ENCODE measurements around the gene DTX1.

DTX1 gene

DNA sequence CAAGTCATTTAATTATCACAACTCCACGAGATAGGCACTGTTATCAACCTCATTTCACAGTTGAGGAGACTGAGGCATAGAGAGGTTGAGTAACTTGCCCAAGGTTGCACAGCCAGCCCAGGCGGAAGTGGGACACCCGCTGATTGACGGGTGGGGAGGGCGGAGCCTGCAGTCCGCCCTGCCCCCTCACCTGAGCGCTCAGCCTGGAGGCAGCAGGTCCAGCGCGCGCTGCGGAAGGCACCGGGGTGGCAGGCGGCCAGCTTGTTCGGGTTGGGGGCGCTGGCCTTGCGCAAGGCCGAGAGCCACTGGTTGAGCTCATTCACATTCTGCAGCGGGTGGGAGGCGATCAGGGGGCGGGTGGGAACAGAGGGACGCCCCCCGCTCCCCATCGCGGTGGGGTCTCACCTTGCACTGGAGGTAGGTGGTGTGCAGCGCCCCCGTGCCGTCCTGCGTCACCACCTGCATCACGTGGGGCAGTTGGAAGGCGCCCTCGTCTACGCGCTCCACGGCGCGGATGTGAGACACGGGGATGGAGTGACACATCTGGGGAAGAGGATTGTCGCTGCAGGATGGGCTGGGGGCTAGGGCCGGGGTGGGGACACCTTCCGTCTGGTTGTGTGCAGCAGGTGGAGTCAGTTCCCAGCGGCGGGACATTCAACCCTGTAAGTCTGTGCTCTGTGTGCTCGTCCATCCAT lies 47.4 kb downstream of the DTX1 start:
- Histone ChIP-seq H3F3A (ENCODE audit: control insufficient read depth, insufficient read depth) (peaks cover 37% of the 10 kb centered on the region), H3K4me2 (ENCODE audit: low read length) (peak overlapping the region; percentile 87), H3K9me2 (replicated peaks; ENCODE audit: control insufficient read depth, low read length) (no peaks in the 10 kb centered on the region), H3K36me3 (ENCODE audit: control insufficient read depth, low read length) (peaks cover 29% of the 10 kb centered on the region), H3K4me1 (ENCODE audit: control insufficient read depth, low read length) (peaks cover 76% of the 10 kb centered on the region), H3K9me3 (ENCODE audit: control insufficient read depth, insufficient read depth, low read length) (no peaks in the 10 kb centered on the region), H4K20me1 (ENCODE audit: control insufficient read depth, insufficient read depth, low read depth, low read length) (no peaks in the 10 kb centered on the region), H3K4me3 (ENCODE audit: low read length) (peak overlapping the region; percentile 80), H3K27me3 (ENCODE audit: control insufficient read depth, low read length) (no peaks in the 10 kb centered on the region), H3K27ac (ENCODE audit: low read depth, low read length) (peak overlapping the region; percentile 54), H3K79me2 (ENCODE audit: control insufficient read depth, low read length) (peaks cover 10% of the 10 kb centered on the region)
- no peak for TF ChIP-seq EZH2phosphoT487 (IDR thresholded peaks at IDR 0.05; ENCODE audit: borderline replicate concordance, low read length)
- TF ChIP-seq, protein P1, sequence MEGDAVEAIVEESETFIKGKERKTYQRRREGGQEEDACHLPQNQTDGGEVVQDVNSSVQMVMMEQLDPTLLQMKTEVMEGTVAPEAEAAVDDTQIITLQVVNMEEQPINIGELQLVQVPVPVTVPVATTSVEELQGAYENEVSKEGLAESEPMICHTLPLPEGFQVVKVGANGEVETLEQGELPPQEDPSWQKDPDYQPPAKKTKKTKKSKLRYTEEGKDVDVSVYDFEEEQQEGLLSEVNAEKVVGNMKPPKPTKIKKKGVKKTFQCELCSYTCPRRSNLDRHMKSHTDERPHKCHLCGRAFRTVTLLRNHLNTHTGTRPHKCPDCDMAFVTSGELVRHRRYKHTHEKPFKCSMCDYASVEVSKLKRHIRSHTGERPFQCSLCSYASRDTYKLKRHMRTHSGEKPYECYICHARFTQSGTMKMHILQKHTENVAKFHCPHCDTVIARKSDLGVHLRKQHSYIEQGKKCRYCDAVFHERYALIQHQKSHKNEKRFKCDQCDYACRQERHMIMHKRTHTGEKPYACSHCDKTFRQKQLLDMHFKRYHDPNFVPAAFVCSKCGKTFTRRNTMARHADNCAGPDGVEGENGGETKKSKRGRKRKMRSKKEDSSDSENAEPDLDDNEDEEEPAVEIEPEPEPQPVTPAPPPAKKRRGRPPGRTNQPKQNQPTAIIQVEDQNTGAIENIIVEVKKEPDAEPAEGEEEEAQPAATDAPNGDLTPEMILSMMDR (IDR thresholded peaks at IDR 0.05; ENCODE audit: low read depth, low read length, poor library complexity, severe bottlenecking) = peak; percentile 67

DNA sequence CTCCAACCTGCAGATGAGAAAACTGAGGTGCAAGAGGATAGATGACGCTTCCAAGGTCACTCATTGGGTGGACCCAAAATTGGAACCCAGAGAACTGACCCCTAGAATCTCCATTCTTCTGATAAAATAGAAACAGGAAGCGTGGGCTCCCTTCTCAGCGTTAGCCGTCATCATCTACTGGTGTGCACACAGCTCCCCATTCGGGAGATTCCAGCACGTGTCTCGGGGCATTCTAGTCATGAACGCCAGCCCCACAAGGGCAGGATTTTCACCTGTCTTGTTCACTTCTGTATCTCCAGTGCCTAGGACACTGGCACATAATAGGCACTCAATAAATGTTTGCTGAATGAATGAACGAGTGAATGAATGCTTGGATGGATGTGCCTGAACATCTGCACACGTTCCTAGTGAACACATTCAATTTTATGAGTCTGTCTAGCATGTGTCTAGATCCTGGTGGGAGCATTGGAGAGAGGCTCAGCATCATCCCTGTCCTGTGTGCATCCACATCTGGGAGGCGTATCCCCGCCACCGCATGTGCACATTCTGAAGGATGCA lies 48.5 kb downstream of the DTX1 start:
- Histone ChIP-seq H3F3A (ENCODE audit: control insufficient read depth, insufficient read depth) (peaks cover 30% of the 10 kb centered on the region), H3K9me2 (replicated peaks; ENCODE audit: control insufficient read depth, low read length) (no peaks in the 10 kb centered on the region), H3K36me3 (ENCODE audit: control insufficient read depth, low read length) (peaks cover 24% of the 10 kb centered on the region), H3K4me2 (ENCODE audit: low read length) (peak overlapping the region; percentile 87), H3K27ac (ENCODE audit: low read depth, low read length) (peak overlapping the region; percentile 15; the same call in 1 of the 2 replicates), H4K20me1 (ENCODE audit: control insufficient read depth, insufficient read depth, low read depth, low read length) (no peaks in the 10 kb centered on the region), H3K9me3 (ENCODE audit: control insufficient read depth, insufficient read depth, low read length) (no peaks in the 10 kb centered on the region), H3K79me2 (ENCODE audit: control insufficient read depth, low read length) (peaks cover 10% of the 10 kb centered on the region), H3K4me1 (ENCODE audit: control insufficient read depth, low read length) (peaks cover 76% of the 10 kb centered on the region), H3K27me3 (ENCODE audit: control insufficient read depth, low read length) (no peaks in the 10 kb centered on the region), H3K4me3 (ENCODE audit: low read length) (peak overlapping the region; percentile 80)
- no peak for TF ChIP-seq EZH2phosphoT487 (IDR thresholded peaks at IDR 0.05; ENCODE audit: borderline replicate concordance, low read length)
- TF ChIP-seq, protein P1 (IDR thresholded peaks at IDR 0.05; ENCODE audit: low read depth, low read length, poor library complexity, severe bottlenecking) = no peak

DNA sequence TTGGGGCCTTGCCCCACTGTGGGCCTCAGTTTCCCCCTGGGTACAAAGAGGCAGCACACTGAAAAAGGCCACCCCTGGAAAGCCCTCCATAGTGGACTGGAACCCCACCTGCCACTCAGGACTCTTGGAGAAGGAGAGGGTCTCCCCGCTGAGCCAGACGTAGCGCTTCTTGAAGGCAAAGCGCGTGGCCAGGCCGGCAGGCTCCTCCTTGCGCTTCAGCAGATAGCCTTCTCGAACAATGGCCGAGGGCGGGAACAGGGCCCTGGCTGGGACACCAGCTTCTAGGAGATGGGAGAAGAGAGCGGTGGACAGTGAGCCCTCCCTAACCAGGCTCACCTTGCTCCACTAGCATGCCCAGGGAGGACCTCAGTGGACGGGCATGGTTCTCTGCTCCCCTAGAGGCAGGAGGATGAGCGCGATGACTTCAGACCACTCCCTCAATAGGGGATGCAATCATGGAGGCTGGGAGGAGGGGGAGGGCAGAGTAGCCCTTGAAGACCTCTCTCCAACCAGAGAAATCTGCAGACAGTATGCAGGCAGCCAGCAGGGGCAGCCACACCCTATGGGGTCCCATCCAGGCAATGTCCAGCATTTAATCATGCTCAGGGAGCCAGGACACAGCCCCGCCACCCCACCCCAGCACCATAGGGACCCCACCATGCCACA lies 49.2 kb downstream of the DTX1 start:
- peaks cover 76% of the 10 kb centered on the region for H3K4me1 ChIP-seq (ENCODE audit: control insufficient read depth, low read length)
- H3K9me3 ChIP-seq (ENCODE audit: control insufficient read depth, insufficient read depth, low read length) = no peaks in the 10 kb centered on the region
- H3K27ac ChIP-seq (ENCODE audit: low read depth, low read length) = no peak overlapping the region
- H4K20me1 ChIP-seq (ENCODE audit: control insufficient read depth, insufficient read depth, low read depth, low read length) = no peaks in the 10 kb centered on the region
- no peaks in the 10 kb centered on the region for H3K27me3 ChIP-seq (ENCODE audit: control insufficient read depth, low read length)
- H3F3A ChIP-seq (ENCODE audit: control insufficient read depth, insufficient read depth) = peaks cover 27% of the 10 kb centered on the region
- peaks cover 10% of the 10 kb centered on the region for H3K79me2 ChIP-seq (ENCODE audit: control insufficient read depth, low read length)
- peak overlapping the region; percentile 87 for H3K4me2 ChIP-seq (ENCODE audit: low read length)
- TF ChIP-seq, protein P1 (IDR thresholded peaks at IDR 0.05; ENCODE audit: low read depth, low read length, poor library complexity, severe bottlenecking) = no peak
- TF ChIP-seq EZH2phosphoT487 (IDR thresholded peaks at IDR 0.05; ENCODE audit: borderline replicate concordance, low read length) = no peak
- peak overlapping the region; percentile 80 for H3K4me3 ChIP-seq (ENCODE audit: low read length)
- H3K36me3 ChIP-seq (ENCODE audit: control insufficient read depth, low read length) = peaks cover 24% of the 10 kb centered on the region
- no peaks in the 10 kb centered on the region for H3K9me2 ChIP-seq (replicated peaks; ENCODE audit: control insufficient read depth, low read length)
